Activated CD4-positive, alpha-beta T cell treated with anti-CD3 and anti-CD28 coated beads for 1 hour (primary cell): ENCODE data around the gene PAQR8.
A peak's percentile ranks its signal among the peaks of the same experiment; 100 is the strongest.
"Not testable (repeated sequence)": the region's sequence is repeated elsewhere in the genome, so short reads cannot be mapped to it uniquely, and the experiment has no call there.

Experiments
- DNase-seq: peaks from one replicate; pipeline ENCODE4 v3.0.0-alpha.2; 2020

PAQR8 gene

GRCh38 chr6:52415333-52415732 is 53.4 kb downstream of the PAQR8 start:
- no peak for DNase-seq

GRCh38 chr6:52415917-52416628 is 54.1 kb downstream of the PAQR8 start:
- DNase-seq: no peak

GRCh38 chr6:52416629-52417151 is 54.7 kb downstream of the PAQR8 start:
- no peak for DNase-seq

GRCh38 chr6:52417675-52418111 is 55.7 kb downstream of the PAQR8 start:
- no peak for DNase-seq

- no peak for DNase-seq
Measured at GRCh38 chr6:52418606-52419005, 56.7 kb downstream of the PAQR8 start.

GRCh38 chr6:52419809-52420667 is 58.1 kb downstream of the PAQR8 start, which contains the start of gene EFHC1:
Gene EFHC1, plus strand, starts transcription at chr6:52420342. Its CDS starts 69 bp downstream, at chr6:52420411.
- peak; percentile 97 for DNase-seq

- DNase-seq: no peak
Measured at GRCh38 chr6:52420668-52421358, 58.9 kb downstream of the PAQR8 start.

GRCh38 chr6:52422156-52422555 is 60.2 kb downstream of the PAQR8 start:
- DNase-seq: no peak

GRCh38 chr6:52423448-52423847 is 61.5 kb downstream of the PAQR8 start:
- no peak for DNase-seq

GRCh38 chr6:52423971-52424381 is 62.0 kb downstream of the PAQR8 start:
- no peak for DNase-seq

- DNase-seq: no peak
Measured at GRCh38 chr6:52424513-52424912, 62.6 kb downstream of the PAQR8 start.

- no peak for DNase-seq
Measured at GRCh38 chr6:52426667-52427066, 64.7 kb downstream of the PAQR8 start.

GRCh38 chr6:52433294-52433693 is 71.3 kb downstream of the PAQR8 start:
- DNase-seq: not testable (repeated sequence)

GRCh38 chr6:52435345-52435744 is 73.4 kb downstream of the PAQR8 start:
- no peak for DNase-seq

- DNase-seq: no peak
Measured at GRCh38 chr6:52438926-52439325, 77.0 kb downstream of the PAQR8 start.

GRCh38 chr6:52454556-52454955 is 92.6 kb downstream of the PAQR8 start:
- no peak for DNase-seq

GRCh38 chr6:52457096-52457495 is 95.1 kb downstream of the PAQR8 start:
- DNase-seq: no peak
